ENCODE results near the gene TBC1D3B. TPM values are rescaled to one million over a fixed set of nuclear protein-coding genes. Genes with fewer than 3 reads are reported as not detected.

TBC1D3B gene
- total RNA-seq, 4 donors from 2014 or later: 2.9 TPM; not detected in 3

DNA sequence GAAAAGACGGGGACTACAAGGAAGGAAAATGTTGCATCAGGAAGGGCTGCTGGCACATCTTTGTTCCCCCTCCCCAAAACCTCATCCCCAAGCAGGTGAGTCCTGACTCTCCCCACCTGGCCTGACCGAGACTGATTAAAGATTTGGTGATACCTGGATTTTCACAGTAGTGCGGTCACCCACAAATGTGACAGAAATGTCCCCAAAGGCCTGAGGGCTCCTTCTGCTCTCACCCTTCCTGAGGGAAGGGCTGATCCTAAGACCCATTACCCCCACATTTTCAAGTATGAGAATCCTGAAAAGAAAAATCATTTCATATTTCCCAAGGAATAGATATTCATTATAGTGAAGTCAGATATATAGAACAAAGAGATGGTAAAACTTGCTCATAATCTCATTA, 28.8 kb downstream of the TBC1D3B start:
- TF ChIP-seq, protein P1, sequence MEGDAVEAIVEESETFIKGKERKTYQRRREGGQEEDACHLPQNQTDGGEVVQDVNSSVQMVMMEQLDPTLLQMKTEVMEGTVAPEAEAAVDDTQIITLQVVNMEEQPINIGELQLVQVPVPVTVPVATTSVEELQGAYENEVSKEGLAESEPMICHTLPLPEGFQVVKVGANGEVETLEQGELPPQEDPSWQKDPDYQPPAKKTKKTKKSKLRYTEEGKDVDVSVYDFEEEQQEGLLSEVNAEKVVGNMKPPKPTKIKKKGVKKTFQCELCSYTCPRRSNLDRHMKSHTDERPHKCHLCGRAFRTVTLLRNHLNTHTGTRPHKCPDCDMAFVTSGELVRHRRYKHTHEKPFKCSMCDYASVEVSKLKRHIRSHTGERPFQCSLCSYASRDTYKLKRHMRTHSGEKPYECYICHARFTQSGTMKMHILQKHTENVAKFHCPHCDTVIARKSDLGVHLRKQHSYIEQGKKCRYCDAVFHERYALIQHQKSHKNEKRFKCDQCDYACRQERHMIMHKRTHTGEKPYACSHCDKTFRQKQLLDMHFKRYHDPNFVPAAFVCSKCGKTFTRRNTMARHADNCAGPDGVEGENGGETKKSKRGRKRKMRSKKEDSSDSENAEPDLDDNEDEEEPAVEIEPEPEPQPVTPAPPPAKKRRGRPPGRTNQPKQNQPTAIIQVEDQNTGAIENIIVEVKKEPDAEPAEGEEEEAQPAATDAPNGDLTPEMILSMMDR (IDR thresholded peaks at IDR 0.05; ENCODE audit: low read depth): no peak

DNA sequence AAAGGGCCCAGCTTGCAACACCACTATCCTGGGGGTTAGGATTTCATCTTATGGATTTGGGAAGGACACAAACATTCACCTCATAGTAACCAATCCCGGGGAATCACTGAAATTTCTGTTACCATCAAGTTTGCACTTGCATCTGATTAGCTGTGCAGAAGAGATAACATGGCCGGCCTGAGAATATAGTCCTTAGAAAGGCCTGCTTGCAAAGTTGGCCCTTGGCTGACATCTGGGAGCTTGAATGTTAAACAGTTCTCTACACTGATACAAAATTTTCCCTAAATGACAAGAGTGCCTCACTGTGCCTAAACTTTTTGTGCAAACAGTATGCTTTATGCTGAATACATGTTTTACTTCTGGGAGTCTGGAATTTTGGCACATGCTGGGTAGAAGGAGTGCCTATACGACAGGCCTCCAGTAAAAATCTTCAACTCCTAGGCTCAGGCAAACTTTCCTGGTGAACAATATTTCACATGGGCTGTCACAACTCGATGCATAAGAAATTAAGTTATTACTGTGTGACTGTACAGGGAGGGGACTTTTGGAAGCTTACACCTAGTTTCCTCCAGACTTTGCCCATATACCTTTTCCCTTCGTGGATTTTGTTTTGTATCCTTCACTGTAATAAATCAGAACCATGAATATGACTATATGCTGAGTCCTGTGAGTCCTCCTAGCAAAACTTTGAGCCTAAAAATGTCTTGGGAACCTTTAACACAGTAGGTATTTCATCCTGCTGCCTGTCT, 31.3 kb downstream of the TBC1D3B start:
- TF ChIP-seq, protein P1 (IDR thresholded peaks at IDR 0.05; ENCODE audit: low read depth): no peak

DNA sequence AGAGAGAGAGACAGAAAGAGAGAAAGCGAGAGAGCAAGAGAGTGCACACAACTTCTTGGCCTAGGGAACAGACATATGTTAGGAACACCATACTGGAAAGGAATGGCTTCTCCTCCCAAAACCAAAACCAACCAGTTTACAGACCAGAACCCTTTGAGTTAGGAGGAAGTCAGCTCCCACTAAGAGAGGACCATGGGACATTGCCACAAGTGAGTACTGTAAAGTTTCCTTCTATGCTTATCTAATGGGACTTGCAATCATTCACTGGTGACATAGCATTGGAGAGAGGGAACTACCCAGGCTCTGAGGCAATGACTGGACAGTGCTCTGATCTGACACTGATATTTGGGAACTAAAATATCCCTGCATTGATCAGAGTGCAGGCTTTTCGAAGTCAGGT, 32.4 kb downstream of the TBC1D3B start:
- TF ChIP-seq, protein P1 (IDR thresholded peaks at IDR 0.05; ENCODE audit: low read depth): no peak

- TF ChIP-seq, protein P1 (IDR thresholded peaks at IDR 0.05; ENCODE audit: low read depth): no peak
Measured at GRCh38 chr17:36142806-36143205, 33.6 kb downstream of the TBC1D3B start.

- TF ChIP-seq, protein P1 (IDR thresholded peaks at IDR 0.05; ENCODE audit: low read depth): no peak
Measured at GRCh38 chr17:36142235-36142634, 34.2 kb downstream of the TBC1D3B start.

- TF ChIP-seq, protein P1 (IDR thresholded peaks at IDR 0.05; ENCODE audit: low read depth): no peak
Measured at GRCh38 chr17:36136439-36136838, 40.0 kb downstream of the TBC1D3B start.

- TF ChIP-seq, protein P1 (IDR thresholded peaks at IDR 0.05; ENCODE audit: low read depth): no peak
Measured at GRCh38 chr17:36136036-36136435, 40.4 kb downstream of the TBC1D3B start.
